ENCODE results near the gene OR10V1.

DNA sequence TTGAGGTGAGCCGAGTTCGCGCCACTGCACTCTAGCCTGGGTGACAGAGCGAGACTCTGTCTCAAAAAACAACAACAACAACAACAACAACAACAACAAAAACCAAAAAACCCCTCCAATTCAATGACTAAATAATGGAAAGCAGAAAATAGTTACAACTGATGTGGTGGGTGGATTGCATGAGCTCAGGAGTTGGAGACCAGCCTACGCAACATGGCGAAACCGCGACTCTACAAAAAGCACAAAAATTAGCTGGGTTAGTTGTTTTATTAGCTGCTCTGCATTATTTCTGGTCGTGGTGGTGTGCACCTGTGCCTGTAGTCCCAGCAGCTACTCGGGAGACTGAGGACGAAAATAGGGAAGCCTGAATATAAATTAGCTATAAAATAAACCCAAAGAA is 42.2 kb downstream of the OR10V1 start:
- TF ChIP-seq CTCF (IDR thresholded peaks at IDR 0.05) (no peak), POLR2A (IDR thresholded peaks at IDR 0.05) (no peak)

All from heart left ventricle (tissue), 13 donors.